HepG2 (cell line): ENCODE data around the gene NOXO1. TPM values are rescaled to one million over a fixed set of nuclear protein-coding genes. Genes with fewer than 3 reads are reported as not detected.

Experiments
- ADNP ChIP-seq: sonication (generic); formaldehyde crosslinking; IDR thresholded peaks from 2 replicates; pipeline ENCODE4 v1.4.0; 2020; ENCODE audit warnings: missing genetic modification reagents
- ARNT2 ChIP-seq: sonication (generic); formaldehyde crosslinking; IDR thresholded peaks from 2 replicates; pipeline ENCODE4 v1.8.0; 2022; ENCODE audit warnings: mild to moderate bottlenecking, low read depth, missing genetic modification reagents, moderate library complexity
- BHLHE40 ChIP-seq: IDR thresholded peaks from 2 replicates; pipeline ENCODE4 v1.6.1; 2011; ENCODE audit warnings: low read length, improper control_type of control experiment
- FOXP1 ChIP-seq, 2 experiments: fragments of 450-650 bp in 1 of 2; IDR thresholded peaks; 2 replicates each; pipeline ENCODE4 v1.6.1; 2017 to 2018; ENCODE audit warnings: antibody characterized with exemption in 1 of 2
- GATAD1 ChIP-seq: IDR thresholded peaks from 2 replicates; pipeline ENCODE4 v1.6.1; 2016; ENCODE audit warnings: missing genetic modification reagents, missing compliant biosample characterization
- HDAC2 ChIP-seq: sonication (generic); formaldehyde crosslinking; IDR thresholded peaks from 2 replicates; pipeline ENCODE4 v1.4.0; 2020; ENCODE audit warnings: missing genetic modification reagents
- JDP2 ChIP-seq: sonication (generic); formaldehyde crosslinking; IDR thresholded peaks from 2 replicates; pipeline ENCODE4 v1.8.1; 2022; ENCODE audit warnings: missing genetic modification reagents, borderline replicate concordance
- KAT8 ChIP-seq: IDR thresholded peaks from 2 replicates; pipeline ENCODE4 v1.6.1; 2016; ENCODE audit warnings: missing genetic modification reagents, missing compliant biosample characterization
- MEF2D ChIP-seq: sonication (generic); formaldehyde crosslinking; IDR thresholded peaks from 2 replicates; pipeline ENCODE4 v1.5.1; 2020; ENCODE audit warnings: mild to moderate bottlenecking, missing genetic modification reagents
- MEIS2 ChIP-seq: sonication (generic); formaldehyde crosslinking; IDR thresholded peaks from 2 replicates; pipeline ENCODE4 v1.9.0; 2021; ENCODE audit warnings: mild to moderate bottlenecking, missing genetic modification reagents
- MIXL1 ChIP-seq: IDR thresholded peaks from 2 replicates; pipeline ENCODE4 v1.6.1; 2016
- MNT ChIP-seq: fragments of 450-650 bp; IDR thresholded peaks from 2 replicates; pipeline ENCODE4 v1.6.1; 2016
- NFIB ChIP-seq: sonication (generic); formaldehyde crosslinking; IDR thresholded peaks from 2 replicates; pipeline ENCODE4 v1.9.0; 2021; ENCODE audit warnings: missing genetic modification reagents, mild to moderate bottlenecking, borderline replicate concordance
- PHF21A ChIP-seq: sonication (generic); formaldehyde crosslinking; IDR thresholded peaks from 2 replicates; pipeline ENCODE4 v1.5.0; 2020; ENCODE audit warnings: mild to moderate bottlenecking, missing genetic modification reagents
- POLR2AphosphoS5 ChIP-seq: IDR thresholded peaks from 2 replicates; pipeline ENCODE4 v1.6.1; 2012; ENCODE audit warnings: low read depth, low read length
- REPIN1 ChIP-seq: sonication (generic); formaldehyde crosslinking; IDR thresholded peaks from 2 replicates; pipeline ENCODE4 v1.8.0; 2022; ENCODE audit warnings: missing genetic modification reagents, low read depth, mild to moderate bottlenecking, borderline replicate concordance
- RFXAP ChIP-seq: sonication (generic); formaldehyde crosslinking; IDR thresholded peaks from 2 replicates; pipeline ENCODE4 v1.4.0; 2020; ENCODE audit warnings: missing genetic modification reagents, borderline replicate concordance
- SAP130 ChIP-seq: IDR thresholded peaks from 2 replicates; pipeline ENCODE4 v1.6.1; 2016; ENCODE audit warnings: low read depth
- SRSF1 ChIP-seq: fragments of 200-400 bp; formaldehyde crosslinking; optimal IDR thresholded peaks from 2 replicates; pipeline ENCODE3; 2017; ENCODE audit warnings: mild to moderate bottlenecking, low read depth, low read length, moderate library complexity
- UBTF ChIP-seq: sonication (generic); formaldehyde crosslinking; IDR thresholded peaks from 2 replicates; pipeline ENCODE4 v1.4.0; 2020; ENCODE audit warnings: mild to moderate bottlenecking, missing genetic modification reagents
- XRCC5 ChIP-seq: fragments of 200-400 bp; formaldehyde crosslinking; optimal IDR thresholded peaks from 2 replicates; pipeline ENCODE3; 2017; ENCODE audit warnings: mild to moderate bottlenecking, low read length
- ZC3H13 ChIP-seq: sonication (generic); formaldehyde crosslinking; IDR thresholded peaks from 2 replicates; pipeline ENCODE4 v1.8.1; 2023; ENCODE audit warnings: mild to moderate bottlenecking, missing genetic modification reagents, moderate library complexity
- ZNF235 ChIP-seq: sonication (generic); formaldehyde crosslinking; IDR thresholded peaks from 2 replicates; pipeline ENCODE4 v1.8.1; 2023; ENCODE audit warnings: mild to moderate bottlenecking, missing genetic modification reagents, borderline replicate concordance
- ZNF354B ChIP-seq: sonication (generic); formaldehyde crosslinking; IDR thresholded peaks from 2 replicates; pipeline ENCODE4 v1.8.0; 2022; ENCODE audit warnings: mild to moderate bottlenecking, missing genetic modification reagents
- ZNF580 ChIP-seq: IDR thresholded peaks from 2 replicates; pipeline ENCODE4 v1.6.1; 2016; ENCODE audit warnings: low read depth, borderline replicate concordance
- ZNF674 ChIP-seq: sonication (generic); formaldehyde crosslinking; IDR thresholded peaks from 2 replicates; pipeline ENCODE4 v1.5.0; 2020; ENCODE audit warnings: low read depth, mild to moderate bottlenecking, missing genetic modification reagents
- ZSCAN12 ChIP-seq: sonication (generic); formaldehyde crosslinking; IDR thresholded peaks from 2 replicates; pipeline ENCODE4 v1.9.0; 2021; ENCODE audit warnings: mild to moderate bottlenecking, missing genetic modification reagents
- ZSCAN21 ChIP-seq: sonication (generic); formaldehyde crosslinking; IDR thresholded peaks from 2 replicates; pipeline ENCODE4 v1.8.0; 2022; ENCODE audit warnings: mild to moderate bottlenecking, missing genetic modification reagents, moderate library complexity, borderline replicate concordance
- polyA plus RNA-seq, 8 experiments: library from polyadenylated mRNA; depleted of rRNA in 3 of 8; stranded (reverse) in 7 of 8; unstranded in 1 of 8; fragments of >200 nt; fragmentation: Illumina TruSeq in 4 of 8; extraction: Trizol in 4 of 8; gene quantifications; 2 replicates each; pipeline versions ENCODE4 v1.2.1 to v1.2.3, GENCODE V29; 2011 to 2016; ENCODE audit warnings: low read depth in 4 of 8, missing spikeins in 1 of 8, mixed read lengths in 1 of 8; ENCODE audit not compliant: insufficient read depth in 1 of 8
- total RNA-seq, 5 experiments: library from RNA; depleted of rRNA; stranded (reverse); fragments of >200 nt; fragmentation: Illumina TruSeq; extraction: Trizol; gene quantifications; 2 replicates each; pipeline ENCODE4 v1.2.3, GENCODE V29; 2016; ENCODE audit warnings: low read depth in 1 of 5

Gene NOXO1
- total and polyA plus RNA-seq, 2 of the 13 experiments (the other 11 are each of a cell fraction or from before 2014, with no cell fraction given): 0.69 to 1.4 TPM

- TF ChIP-seq MEIS2 (CRISPR knock-in tag) (peak; percentile 62), KAT8 (peak; percentile 69), ADNP (CRISPR knock-in tag) (no peak), SRSF1 (peak; percentile 51), UBTF (peak; percentile 92), ZNF580 (peak; percentile 49; the same call in 1 of the 2 replicates), GATAD1 (CRISPR knock-in tag) (peak; percentile 78), SAP130 (CRISPR knock-in tag) (peak; percentile 88), JDP2 (CRISPR knock-in tag) (no peak), FOXP1 (IDR thresholded peaks at IDR 0.05) (no peak), FOXP1 (CRISPR knock-in tag; IDR thresholded peaks at IDR 0.05) (no peak), PHF21A (CRISPR knock-in tag) (peak; percentile 58), ZC3H13 (CRISPR knock-in tag) (peak; percentile 71; the same call in 1 of the 2 replicates), REPIN1 (peak; percentile 64; the same call in 1 of the 2 replicates), MEF2D (CRISPR knock-in tag) (0 out of 2 replicates have a peak, but pooled peaks have one; percentile 25), ZNF674 (CRISPR knock-in tag) (no peak), ZSCAN12 (CRISPR knock-in tag) (0 out of 2 replicates have a peak, but pooled peaks have one; percentile 47), ZSCAN21 (peak; percentile 79), ARNT2 (CRISPR knock-in tag) (peak; percentile 73), POLR2AphosphoS5 (peak; percentile 86), ZNF354B (CRISPR knock-in tag) (peak; percentile 64; the same call in 1 of the 2 replicates), MIXL1 (CRISPR knock-in tag) (0 out of 2 replicates have a peak, but pooled peaks have one; percentile 57), ZNF235 (peak; percentile 23; the same call in 1 of the 2 replicates), MNT (no peak), BHLHE40 (no peak), NFIB (CRISPR knock-in tag) (no peak), RFXAP (peak; percentile 88), XRCC5 (peak; percentile 94), HDAC2 (CRISPR knock-in tag) (peak; percentile 57; the same call in 1 of the 2 replicates)
These were observed 21.8 kb downstream of the NOXO1 start, which contains the start of gene NDUFB10 (continued) for GRCh38 chr16:1959269-1960039.
